Activated CD8-positive, alpha-beta memory T cell treated with anti-CD3 and anti-CD28 coated beads, Interleukin-2, amount 50 U/mL, for 4 hours (primary cell): ENCODE results near the gene ZNF488.

Experiments
- DNase-seq: peaks from one replicate; pipeline ENCODE4 v3.0.0-alpha.2; 2020

The ZNF488 gene

DNA sequence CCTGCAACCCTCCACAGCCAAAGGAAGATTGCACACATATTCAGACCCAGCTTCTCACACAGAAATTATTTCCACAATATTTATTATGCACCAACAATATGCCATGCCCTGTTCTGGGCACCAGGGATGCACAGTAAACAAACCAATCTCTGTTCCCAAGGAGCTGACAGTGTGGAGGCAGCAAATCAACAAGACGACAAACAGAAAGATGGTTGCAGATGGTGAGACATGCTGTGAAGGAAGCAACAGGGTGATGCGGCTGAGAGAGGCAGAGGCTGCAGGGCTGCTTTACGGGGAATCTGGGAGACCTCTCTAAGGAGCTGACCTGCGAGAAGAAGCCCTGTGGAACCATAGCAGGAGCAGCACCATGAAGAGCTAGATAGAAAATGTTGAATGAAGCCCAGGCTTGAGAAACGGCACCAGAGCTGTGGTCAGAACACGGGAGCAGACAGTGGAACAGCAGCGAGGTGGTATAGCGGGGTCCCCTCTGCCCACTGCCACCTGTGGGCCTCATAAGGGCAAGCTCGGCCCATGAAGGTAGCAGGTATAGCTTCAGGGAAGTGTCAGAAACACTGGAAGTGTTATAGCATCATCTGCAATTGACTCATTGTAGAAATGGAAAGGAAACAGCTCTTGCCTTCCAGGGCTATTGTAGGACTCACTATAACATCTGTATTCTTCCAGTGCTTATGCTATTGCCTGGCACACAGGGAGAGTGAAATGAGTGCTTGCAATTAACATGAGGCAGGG, 18.5 kb downstream of the ZNF488 start:
- DNase-seq, result no peak

DNA sequence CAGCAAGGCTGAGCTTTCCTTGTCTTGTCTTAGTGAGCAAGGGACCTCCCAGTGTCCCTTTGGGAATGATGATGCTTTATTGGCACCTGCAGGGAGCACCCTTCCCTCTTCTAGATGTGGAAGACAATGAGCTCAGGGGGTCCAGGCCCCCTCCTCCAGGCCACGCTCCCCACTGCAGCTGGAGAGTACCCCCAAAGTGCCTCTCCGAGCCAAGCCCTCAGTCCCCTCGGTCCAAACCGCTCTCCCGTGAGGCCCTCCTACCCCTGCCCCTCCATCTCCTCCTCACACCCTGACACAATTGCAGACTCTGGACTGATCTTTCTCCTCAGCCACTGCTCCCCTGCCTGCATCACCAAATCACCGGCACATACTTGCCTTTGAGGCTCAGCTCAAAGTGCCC, 19.2 kb downstream of the ZNF488 start:
- DNase-seq, result no peak

DNA sequence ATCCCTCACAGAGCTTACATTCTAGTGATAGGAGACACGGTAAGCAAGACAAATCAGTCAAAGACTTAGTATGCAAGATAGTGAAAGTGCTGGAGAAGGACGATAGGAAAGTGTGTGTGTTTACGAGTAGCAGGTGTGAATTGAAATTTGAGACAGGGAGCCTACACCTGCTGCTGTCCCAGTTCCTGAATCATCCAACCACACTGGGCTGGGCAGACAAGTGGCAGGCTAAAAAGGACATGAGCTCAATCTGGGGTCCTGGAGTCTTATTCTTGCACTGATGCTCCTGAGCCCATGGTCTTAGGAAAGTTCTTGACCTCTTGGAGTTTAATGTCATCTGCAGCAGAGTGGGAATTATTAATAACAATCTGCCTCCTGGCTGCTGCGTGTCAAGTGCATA, 19.7 kb downstream of the ZNF488 start:
- DNase-seq, result no peak

DNA sequence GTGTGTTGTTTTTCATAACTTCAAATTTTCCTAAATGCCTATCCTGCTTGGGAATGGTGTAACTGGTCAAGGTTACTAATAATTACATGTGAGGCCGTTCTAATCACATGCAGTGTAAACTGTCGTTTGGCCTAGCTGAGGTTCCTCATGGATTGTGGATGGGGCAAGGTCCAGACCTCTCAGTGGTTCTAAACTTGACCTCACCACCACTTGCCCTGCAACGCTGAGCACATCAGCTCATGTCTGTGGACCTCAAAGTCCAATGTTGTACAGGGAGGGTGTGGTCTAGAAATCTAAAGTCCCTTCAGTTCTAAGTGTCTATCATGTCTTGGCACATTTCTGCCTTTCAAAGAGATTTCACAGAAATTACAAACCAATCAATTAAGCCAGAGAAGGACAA, 20.3 kb downstream of the ZNF488 start:
- DNase-seq, result no peak

DNA sequence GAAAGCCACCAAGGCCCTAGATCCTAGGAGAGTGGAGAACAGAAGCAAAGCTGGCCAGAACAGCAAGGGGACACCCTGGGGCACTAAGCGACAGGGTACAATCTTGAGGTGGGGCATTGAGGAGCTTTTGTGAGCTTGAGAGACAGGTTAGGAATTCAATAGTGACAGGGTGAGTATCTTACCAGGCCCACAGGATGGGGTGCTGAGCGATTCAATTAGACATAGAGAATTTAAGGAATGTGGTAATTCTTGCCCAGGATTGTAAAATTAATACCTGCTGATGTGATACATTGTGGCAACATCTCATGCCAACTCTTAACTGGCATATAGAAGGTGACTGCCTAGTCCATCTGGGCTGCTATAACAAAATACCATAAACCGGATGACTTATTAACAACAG, 21.9 kb downstream of the ZNF488 start:
- no peak for DNase-seq

DNA sequence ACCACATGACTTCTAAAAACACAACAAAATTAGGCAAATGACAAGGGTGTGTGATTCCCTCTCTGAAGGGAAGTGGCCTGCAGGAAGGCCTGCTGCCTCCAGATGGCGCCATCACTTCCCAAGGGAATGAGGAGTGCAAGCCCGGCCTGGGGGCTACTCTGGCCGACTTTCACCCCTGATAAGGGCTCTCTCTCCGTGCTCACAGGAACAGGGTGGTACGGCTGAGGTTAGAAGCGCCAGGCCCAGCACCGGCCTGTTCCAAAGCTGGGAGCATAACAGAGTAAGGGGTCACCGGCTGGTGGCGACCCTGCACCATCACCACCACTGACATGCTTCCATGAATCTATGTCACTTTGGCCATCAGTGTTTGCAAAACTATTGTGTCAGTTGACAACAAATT, 22.8 kb downstream of the ZNF488 start:
- no peak for DNase-seq

DNA sequence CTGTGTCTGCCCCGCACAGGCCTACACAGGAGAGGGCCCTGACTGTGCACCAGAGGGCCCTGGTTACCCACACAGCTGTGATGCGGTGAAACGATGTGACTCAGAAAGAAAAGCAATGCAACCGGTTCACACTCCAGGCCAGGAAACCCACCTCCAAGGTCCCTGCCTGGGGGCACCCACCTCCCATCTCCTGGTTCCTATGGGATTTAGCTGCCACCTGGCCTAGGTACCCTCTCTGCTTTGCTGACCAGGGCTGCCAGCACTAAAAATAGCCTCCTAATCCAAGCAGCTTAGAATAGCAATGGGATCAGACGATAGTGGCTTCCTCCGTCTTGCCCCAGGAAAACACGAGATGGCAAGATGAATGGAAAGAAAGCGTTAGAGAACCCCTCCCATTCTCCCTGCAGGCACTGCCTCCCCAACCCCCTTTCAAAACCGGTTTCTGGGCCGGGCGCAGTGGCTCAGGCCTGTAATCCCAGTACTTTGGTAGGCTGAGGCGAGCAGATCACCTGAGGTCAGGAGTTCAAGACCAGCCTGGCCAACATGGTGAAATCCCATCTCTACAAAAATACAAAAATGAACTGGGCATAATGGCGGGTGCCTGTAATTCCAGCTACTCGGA, 23.6 kb downstream of the ZNF488 start:
- DNase-seq, result no peak

DNA sequence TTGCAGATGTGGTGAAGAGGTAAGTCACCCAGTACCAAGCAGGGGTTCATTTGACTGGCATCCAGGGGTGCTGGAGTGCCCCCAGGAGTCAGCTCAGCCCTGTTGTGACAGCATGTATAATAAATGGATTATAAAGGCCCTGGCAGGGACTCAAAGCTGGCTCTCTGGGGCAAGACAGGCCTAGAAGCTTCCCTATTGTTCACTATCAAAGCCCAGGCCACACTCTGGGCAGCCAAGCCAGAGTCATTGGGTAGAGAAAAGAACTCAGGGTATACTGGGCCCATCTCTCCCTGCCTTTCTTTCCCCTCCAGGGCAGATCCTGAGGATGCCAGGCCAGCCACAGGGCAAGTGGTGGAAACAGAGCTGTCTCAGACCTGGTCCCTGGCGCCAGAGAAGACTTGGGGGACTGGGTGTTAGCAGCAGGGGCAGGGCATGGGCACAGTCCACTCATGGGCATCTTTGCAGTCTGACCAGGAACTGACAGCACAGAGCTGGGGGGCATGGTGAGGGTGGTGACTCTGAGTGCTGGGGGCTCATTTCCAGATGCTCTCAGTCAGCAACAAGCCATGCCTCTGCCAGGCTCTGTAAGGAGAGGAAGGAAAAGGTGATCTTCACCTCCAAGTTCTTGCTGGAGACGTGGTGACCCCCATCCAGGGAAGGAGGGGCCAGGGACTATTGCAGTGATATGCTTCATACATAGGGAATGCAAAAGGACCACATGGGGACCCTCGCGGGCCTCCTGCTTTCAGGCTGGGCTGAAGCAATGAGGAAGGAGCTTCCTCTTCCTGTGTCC, 24.3 kb downstream of the ZNF488 start:
- no peak for DNase-seq

DNA sequence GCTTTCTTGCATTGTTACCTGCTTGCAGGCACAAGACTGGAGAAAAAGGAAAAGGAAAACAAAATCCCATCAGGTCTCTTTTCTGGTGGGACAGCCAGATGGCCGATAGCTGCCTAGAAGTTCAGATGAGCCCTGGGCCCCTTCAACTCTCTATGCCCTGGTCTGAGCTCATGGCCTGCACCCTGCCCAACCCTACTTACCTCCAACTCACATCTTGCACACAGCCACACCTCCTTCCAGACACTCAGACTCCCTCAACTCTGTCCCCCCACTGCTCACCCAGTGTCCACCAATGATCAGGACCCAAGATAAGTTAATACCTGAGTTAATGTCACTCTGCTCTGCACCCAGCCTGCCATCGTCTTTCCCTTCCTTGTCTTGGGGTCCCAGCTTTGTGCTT, 25.0 kb downstream of the ZNF488 start:
- no peak for DNase-seq

DNA sequence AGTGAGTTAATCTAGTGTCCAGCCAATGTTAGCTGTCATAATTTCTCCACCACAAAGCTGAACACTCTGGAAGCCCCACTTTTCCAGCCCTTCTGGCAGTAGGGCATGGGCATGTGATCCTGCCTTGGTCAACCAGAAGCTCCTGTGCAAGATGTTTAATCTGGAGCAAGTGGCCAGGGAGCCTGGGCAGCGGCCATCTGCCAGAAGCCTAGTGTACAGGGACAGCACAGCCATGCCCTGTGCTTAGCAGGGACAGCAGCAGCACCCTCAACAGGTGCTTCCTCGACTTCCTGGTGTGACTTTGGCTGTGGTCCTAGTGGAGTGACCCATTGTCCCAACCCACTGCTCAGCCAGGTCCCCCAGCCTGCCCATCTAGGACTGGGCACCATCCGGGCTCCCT, 25.6 kb downstream of the ZNF488 start:
- no peak for DNase-seq

DNA sequence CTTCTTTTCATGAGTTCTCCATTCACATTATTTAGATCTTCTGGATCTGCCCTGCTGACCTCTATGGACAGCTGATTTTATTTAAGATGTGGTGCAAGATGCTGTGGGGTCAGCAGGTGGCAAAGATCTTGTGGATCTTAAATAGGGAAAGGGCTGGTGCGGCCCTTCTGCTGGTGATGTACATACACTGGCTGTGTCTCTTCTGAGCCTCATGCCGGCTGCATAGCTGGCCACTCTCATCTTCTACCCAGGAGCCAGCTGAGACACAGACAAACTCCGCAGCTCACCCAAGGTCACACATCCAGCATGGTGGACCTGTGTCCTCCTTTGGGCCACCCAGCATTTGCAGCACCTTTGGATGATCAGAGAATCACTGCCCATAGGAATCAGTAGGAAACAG, 26.2 kb downstream of the ZNF488 start:
- no peak for DNase-seq

DNA sequence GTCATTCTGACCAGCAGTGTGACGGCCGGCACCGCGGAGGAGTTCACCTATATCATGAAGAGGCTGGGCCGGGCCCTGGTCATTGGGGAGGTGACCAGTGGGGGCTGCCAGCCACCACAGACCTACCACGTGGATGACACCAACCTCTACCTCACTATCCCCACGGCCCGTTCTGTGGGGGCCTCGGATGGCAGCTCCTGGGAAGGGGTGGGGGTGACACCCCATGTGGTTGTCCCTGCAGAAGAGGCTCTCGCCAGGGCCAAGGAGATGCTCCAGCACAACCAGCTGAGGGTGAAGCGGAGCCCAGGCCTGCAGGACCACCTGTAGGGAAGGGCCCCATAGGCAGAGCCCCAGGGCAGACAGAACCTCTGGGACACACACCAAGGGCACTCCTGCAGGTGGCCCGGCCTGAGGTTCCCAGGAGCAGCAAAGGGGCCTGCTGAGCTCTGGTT, 26.9 kb downstream of the ZNF488 start:
- no peak for DNase-seq

DNA sequence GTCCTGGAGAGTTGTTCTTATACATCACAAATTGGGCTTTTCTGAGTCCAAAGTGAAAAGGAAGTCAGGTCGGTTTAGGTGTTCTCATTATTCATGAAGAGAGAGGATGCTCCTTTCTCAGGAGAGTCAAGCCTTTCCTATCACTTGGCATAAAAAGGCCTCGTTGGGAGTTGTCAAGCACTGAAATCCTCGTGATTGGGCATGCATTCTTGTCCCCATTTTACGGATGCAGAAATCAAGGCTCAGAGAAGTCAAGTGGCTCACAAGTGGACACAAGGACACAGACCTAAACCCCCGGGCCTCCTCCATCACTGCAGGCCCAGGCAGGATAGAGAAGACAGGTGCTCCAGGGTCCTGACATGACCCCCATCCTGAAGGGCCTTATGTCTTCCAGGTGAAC, 27.4 kb downstream of the ZNF488 start:
- DNase-seq, result no peak

DNA sequence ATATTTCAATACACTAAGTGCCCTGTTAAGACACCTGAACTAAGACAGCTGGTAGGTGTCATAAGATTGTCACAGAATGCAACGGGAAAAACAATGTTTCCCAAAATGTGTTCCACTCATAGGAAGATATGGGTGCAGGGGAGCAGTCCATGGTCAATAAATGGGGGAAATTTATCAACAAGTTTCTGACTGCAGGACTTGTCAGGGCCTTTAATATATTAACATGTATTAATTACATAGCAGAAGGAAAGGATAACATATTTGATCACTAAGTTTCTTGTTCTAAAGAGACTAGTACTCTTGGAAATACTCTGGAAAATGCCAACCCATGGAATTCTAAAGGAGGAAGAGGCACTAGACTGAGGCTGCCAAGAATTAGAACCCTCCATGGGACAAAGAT, 29.2 kb downstream of the ZNF488 start:
- DNase-seq, result no peak

DNA sequence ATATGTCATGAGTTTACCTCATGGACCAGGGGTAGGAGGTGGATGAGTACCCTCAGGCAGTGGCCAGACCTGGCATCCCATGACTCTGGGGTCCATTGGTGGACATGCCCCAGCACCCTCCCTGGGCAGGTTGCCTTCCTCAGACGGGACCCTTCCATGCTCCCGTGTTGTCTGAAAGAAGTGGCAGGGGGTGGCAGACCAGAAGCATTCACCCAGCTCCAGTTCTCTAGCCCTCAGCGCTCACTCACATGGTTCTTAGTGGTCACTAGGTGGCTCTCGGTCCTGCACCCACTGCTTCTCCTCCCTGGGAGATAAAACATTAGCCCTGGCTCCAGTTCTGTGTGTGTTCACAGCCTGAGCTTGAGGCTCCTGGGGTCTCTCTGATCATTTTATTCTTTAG, 29.9 kb downstream of the ZNF488 start:
- DNase-seq, result no peak

DNA sequence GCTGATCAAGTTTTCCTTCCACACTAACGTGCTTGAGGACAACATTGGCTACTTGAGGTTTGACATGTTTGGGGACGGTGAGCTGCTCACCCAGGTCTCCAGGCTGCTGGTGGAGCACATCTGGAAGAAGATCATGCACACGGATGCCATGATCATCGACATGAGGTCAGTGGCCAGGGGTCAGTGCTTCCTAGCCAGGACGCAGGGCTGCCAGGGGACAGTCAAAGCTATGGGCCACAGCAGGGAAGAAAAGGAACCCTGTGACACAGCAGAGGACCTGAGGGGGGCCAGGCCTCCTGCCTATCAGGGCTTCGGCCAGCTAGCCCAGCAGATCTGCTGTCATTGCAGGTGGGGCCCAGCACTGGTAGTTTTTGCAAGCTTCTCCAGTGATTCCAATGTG, 30.7 kb downstream of the ZNF488 start:
- no peak for DNase-seq

DNA sequence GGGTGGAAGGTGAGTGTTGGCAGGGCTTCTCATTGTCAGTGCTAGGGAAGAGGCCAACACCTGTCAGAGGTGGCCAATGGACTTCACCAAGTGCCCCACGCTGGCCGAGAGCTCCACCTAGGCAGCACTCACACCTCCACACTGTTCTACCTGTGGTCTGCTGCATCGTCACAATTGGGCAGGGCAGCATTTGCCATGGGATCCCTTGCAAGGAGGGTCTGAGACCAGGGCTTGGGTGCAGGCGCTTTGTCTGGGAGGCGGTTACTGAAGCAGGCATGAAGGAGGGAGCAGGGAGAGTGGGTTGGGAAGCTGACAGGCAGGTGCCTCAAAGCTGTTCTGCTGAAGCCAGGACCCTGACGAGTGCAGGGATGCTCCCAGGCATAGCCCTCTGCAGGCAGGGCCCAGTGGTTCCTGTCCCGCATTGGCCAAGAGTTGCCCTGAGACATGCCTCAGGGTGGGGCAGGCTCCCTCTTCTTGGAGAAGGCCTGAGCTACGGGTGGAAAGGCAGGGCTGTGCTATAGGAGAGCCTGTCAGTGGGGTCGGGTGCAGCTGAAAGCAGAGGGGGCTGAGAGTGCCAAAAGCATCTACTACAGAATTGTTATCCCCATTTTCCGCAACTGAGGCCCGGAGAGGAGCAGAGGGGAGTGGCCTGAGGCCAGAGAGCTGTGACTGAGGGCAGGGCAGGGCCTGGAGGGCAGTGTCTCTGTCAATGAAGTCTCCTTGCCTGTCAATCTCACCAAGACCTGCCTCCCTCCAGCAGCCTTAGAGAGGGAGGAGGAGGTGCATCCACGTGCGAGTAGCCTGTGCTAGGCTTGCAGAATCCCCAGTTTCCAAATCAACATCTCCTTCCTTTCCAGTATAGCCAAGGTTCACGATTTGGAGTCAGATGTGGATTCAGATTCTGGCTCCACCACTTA, 31.9 kb downstream of the ZNF488 start:
- DNase-seq, result no peak

DNA sequence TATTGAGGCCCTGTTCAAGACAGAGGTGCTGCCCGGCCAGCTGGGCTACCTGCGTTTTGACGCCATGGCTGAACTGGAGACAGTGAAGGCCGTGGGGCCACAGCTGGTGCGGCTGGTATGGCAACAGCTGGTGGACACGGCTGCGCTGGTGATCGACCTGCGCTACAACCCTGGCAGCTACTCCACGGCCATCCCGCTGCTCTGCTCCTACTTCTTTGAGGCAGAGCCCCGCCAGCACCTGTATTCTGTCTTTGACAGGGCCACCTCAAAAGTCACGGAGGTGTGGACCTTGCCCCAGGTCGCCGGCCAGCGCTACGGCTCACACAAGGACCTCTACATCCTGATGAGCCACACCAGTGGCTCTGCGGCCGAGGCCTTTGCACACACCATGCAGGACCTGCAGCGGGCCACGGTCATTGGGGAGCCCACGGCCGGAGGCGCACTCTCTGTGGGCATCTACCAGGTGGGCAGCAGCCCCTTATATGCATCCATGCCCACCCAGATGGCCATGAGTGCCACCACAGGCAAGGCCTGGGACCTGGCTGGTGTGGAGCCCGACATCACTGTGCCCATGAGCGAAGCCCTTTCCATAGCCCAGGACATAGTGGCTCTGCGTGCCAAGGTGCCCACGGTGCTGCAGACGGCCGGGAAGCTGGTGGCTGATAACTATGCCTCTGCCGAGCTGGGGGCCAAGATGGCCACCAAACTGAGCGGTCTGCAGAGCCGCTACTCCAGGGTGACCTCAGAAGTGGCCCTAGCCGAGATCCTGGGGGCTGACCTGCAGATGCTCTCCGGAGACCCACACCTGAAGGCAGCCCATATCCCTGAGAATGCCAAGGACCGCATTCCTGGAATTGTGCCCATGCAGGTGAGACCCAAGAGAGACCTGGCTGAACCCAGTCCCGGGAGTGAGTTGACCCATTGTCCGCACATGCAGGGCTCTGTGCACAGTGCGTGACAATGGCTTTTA, 33.1 kb downstream of the ZNF488 start:
- no peak for DNase-seq

DNA sequence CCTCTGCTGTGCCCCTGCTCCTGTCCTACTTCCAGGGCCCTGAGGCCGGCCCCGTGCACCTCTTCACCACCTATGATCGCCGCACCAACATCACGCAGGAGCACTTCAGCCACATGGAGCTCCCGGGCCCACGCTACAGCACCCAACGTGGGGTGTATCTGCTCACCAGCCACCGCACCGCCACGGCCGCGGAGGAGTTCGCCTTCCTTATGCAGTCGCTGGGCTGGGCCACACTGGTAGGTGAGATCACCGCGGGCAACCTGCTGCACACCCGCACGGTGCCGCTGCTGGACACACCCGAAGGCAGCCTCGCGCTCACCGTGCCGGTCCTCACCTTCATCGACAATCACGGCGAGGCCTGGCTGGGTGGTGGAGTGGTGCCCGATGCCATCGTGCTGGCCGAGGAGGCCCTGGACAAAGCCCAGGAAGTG, 34.1 kb downstream of the ZNF488 start:
- DNase-seq, result no peak

DNA sequence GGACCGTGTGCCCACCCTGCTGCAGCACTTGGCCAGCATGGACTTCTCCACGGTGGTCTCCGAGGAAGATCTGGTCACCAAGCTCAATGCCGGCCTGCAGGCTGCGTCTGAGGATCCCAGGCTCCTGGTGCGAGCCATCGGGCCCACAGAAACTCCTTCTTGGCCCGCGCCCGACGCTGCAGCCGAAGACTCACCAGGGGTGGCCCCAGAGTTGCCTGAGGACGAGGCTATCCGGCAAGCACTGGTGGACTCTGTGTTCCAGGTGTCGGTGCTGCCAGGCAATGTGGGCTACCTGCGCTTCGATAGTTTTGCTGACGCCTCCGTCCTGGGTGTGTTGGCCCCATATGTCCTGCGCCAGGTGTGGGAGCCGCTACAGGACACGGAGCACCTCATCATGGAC, 34.6 kb downstream of the ZNF488 start:
- DNase-seq, result no peak

DNA sequence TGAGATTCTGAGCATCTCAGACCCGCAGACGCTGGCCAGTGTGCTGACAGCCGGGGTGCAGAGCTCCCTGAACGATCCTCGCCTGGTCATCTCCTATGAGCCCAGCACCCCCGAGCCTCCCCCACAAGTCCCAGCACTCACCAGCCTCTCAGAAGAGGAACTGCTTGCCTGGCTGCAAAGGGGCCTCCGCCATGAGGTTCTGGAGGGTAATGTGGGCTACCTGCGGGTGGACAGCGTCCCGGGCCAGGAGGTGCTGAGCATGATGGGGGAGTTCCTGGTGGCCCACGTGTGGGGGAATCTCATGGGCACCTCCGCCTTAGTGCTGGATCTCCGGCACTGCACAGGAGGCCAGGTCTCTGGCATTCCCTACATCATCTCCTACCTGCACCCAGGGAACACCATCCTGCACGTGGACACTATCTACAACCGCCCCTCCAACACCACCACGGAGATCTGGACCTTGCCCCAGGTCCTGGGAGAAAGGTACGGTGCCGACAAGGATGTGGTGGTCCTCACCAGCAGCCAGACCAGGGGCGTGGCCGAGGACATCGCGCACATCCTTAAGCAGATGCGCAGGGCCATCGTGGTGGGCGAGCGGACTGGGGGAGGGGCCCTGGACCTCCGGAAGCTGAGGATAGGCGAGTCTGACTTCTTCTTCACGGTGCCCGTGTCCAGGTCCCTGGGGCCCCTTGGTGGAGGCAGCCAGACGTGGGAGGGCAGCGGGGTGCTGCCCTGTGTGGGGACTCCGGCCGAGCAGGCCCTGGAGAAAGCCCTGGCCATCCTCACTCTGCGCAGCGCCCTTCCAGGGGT, 35.2 kb downstream of the ZNF488 start:
- DNase-seq, result no peak
